GM18870 (cell line): ENCODE results near the gene NCR2.
"Not testable (repeated sequence)": the region's sequence is repeated elsewhere in the genome, so short reads cannot be mapped to it uniquely, and the experiment has no call there.

Experiments
- ATAC-seq: cut with Tn5 transposase; IDR thresholded peaks from one replicate; pipeline ENCODE4 v1.9.1; 2021; ENCODE audit warnings: moderate library complexity; ENCODE audit not compliant: unreplicated experiment

Gene NCR2

GRCh38 chr6:41335296-41335695 is at the start of gene NCR2:
TSS of gene NCR2 (plus strand) at chr6:41335608. CDS start at chr6:41335877, 269 bp downstream.
- no peak for ATAC-seq

- ATAC-seq, result no peak
Measured at GRCh38 chr6:41286544-41287346, 48.7 kb upstream of the NCR2 start, which contains the start of gene TREM1. TSS of gene TREM1 (minus strand) at chr6:41286682. CDS start at chr6:41286655, 27 bp downstream.

- no peak for ATAC-seq
Measured at GRCh38 chr6:41288030-41288753, 47.2 kb upstream of the NCR2 start.

- ATAC-seq, result no peak
Measured at GRCh38 chr6:41288754-41289129, 46.7 kb upstream of the NCR2 start.

- no peak for ATAC-seq
Measured at GRCh38 chr6:41289815-41290214, 45.6 kb upstream of the NCR2 start.

GRCh38 chr6:41291717-41292116 is 43.7 kb upstream of the NCR2 start:
- no peak for ATAC-seq

GRCh38 chr6:41294214-41294872 is 41.1 kb upstream of the NCR2 start:
- ATAC-seq, result no peak

- ATAC-seq, result not testable (repeated sequence)
Measured at GRCh38 chr6:41297248-41297647, 38.2 kb upstream of the NCR2 start.

- no peak for ATAC-seq
Measured at GRCh38 chr6:41298785-41299502, 36.5 kb upstream of the NCR2 start.

- no peak for ATAC-seq
Measured at GRCh38 chr6:41302638-41303037, 32.8 kb upstream of the NCR2 start.

GRCh38 chr6:41306187-41306854 is 29.1 kb upstream of the NCR2 start:
- ATAC-seq, result no peak

- ATAC-seq, result no peak
Measured at GRCh38 chr6:41315203-41315602, 20.2 kb upstream of the NCR2 start.

- ATAC-seq, result no peak
Measured at GRCh38 chr6:41315943-41316620, 19.3 kb upstream of the NCR2 start.

- ATAC-seq, result no peak
Measured at GRCh38 chr6:41318261-41318653, 17.2 kb upstream of the NCR2 start.

GRCh38 chr6:41318654-41319565 is 16.5 kb upstream of the NCR2 start:
- peak; percentile 64 for ATAC-seq

GRCh38 chr6:41321183-41321582 is 14.2 kb upstream of the NCR2 start:
- no peak for ATAC-seq

GRCh38 chr6:41325446-41326066 is 9.9 kb upstream of the NCR2 start:
- no peak for ATAC-seq

- ATAC-seq, result no peak
Measured at GRCh38 chr6:41326092-41326491, 9.3 kb upstream of the NCR2 start.
